Posterior vena cava (tissue), 2 donors: Measurements from ENCODE around the gene ABR. TPM values are rescaled to one million over a fixed set of nuclear protein-coding genes. Genes with fewer than 3 reads are reported as not detected.
A peak's percentile ranks its signal among the peaks of the same experiment; 100 is the strongest.

Experiments
- DNase-seq: peaks from one replicate; pipeline ENCODE4 v3.0.0-alpha.2; 2020; ENCODE audit warnings: low spot score
- intact Hi-C, 2 donors: fragments of 100-400 bp; cut with DNase I; formaldehyde crosslinking; loops; one replicate each; pipeline versions ENCODE4 v1.14.1 to v1.14.2; 2022 to 2023
- total RNA-seq, 2 donors: library from RNA; stranded (reverse); fragmentation: NEBNext Ultra II Directional; extraction: Animal tissue kit (Norgen Biotek cat#: 25700); gene quantifications; one replicate each; pipeline ENCODE4 v1.2.1, GENCODE V29; 2021
- donor health status: DM: yes; HTN: yes; CAD: no.
- donor health status: DM: yes; HTN: yes; CAD: no.

The ABR gene
- total RNA-seq, 2 donors from 2014 or later: 99.1 to 146 TPM

DNA sequence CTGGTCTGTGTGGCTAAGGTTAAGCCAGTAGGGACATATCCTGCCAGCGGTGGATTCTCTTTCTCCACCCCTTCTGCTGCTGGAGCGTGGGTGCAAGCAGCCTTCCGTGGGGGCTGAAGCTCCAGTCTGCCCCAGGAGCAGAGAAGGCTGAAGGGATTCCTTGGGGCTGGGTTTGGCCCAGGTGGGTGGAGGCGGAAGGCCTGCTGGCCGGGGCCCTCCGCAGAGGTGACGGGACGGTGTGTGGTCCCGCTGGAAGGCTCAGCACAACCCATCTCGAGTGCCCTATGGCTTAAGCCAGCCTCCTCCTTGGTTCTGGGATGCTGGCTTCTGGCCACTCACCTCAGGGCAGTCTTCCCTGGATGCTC, 169.7 kb downstream of the ABR start:
- no peak for DNase-seq
- intact Hi-C loops: no loop called here

DNA sequence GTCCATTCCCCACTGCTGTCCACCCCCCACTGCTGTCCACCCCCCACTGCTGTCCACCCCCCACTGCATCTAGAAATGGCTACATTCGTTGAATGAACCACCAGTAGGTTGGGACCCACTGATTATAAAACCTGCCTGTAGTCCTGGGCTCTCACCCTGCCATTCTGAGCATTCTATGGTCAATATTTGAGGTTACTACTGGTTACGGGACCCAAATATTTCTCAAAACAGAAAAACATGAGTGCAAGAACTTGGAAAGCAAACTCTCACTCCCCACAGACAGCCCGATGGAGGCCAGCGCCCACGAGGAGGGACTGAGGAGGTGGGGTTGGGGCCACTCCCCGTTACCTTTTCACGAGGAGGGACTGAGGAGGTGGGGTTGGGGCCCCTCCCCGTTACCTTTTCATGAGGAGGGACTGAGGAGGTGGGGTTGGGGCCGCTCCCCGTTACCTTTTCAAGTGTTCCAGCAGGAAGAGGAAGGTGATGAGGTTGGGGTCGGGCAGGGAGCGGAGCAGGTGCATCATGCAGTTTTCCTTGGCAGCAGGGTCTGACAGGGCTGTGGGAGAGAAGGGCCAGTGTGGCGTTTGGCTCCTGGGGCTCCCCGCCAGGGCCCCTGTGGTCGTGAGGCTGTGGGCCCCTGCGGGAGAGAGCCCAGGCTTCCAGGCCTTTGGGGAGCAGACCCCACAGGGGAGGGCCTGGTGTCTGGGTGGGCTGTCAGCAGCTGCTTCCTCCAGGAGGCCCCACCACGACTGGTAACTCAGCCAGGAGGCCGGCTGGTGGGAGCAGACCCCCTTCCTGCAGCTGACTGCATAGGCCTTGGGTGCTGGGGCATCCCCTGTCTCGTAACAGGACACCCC, 170.3 kb downstream of the ABR start:
- intact Hi-C loops: no loop called here
- no peak for DNase-seq

DNA sequence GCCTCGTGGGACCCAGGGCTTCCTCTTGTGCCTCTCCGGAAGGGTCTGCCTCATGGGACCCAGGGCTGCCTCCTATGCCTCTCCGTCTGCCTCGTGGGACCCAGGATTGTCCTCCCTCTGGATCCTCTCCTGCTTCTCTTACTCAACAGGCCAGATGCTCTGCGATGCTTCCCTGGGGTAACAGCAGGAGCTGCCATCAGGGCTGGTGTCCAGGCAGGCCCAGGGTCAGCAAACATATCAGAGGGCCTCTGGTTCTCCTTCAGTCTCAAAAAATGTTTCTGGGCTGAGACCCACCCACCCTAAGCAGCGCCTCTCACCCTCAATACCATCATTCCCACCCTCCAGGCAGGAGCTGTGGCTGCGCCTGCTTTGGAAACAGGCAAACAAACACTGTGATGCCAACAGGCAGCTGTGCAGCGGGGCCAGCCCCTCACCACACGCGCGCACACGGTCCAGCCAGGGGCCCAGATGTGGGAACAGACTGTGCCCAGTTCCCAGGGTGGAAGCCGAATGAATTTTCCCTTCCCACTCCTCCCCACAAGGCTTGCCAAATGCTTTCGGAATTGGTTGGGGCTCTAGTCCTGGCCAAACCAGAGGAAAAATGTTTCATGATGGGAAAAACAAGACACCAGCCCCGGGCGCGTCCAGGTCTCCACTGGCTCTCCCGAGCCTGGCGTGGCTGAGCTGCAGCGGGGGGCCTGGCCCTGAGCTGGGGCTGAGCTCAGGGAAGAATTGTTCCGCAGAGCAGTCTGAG, 171.6 kb downstream of the ABR start:
- intact Hi-C loops: no loop called here

DNA sequence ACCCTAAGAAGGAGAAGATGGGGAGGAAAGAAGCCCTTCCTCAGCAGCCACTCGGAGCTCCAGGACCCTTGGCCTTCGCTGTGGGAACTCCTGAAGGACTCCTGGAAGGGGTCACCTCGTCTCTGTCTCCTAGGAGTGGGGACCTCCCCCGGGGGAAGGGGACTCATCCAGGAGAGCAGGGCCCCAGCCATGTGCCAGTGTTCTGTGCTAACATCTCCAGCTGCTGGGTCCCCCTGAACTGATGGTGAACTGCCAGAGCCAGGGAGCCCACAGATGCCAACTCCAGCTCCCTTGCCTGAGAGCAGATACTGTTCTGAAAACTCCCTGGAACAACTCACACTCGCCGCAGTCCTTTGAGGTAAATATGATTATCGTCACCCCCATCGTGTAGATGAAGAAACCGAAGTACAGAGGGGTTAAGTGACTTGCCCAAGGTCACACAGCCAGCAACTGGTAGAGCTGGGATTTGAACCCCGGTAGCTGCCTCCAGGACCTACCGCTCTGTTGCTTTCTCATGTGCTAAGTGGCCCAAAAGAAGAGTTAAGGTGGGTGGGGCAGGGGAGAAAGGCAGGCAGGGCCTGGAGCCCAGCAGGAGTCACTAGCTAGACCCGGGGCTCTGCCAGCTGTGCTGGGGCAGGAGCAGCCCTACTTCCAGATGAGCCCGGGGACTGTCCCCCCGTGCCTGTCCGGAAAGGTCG, 172.3 kb downstream of the ABR start:
- intact Hi-C loops: no loop called here

More for the DNA sequence above, 171.6 kb downstream of the ABR start:
- no peak for DNase-seq

DNA sequence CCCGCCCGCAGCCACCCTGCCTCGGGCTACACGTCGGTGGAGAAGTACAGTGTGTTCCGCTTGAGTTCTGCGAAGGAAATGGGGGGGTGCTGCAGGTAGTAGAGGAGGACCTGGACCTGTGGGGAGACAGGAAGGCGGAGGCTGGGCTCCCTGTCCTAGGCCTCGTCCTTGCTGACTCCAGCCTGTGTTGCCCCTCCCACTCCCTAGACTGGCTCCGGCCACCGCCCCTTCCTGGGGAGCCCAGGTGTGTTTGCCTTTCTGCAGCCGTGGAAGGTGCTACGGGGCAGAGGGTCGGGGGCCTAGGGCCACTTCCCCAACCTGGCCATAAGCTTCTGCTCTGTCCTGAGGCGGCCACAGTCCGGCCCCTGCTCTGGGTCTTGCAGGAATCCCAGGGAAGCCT, 173.7 kb downstream of the ABR start:
- intact Hi-C loops: no loop called here
- DNase-seq: no peak

More for the DNA sequence above, 172.3 kb downstream of the ABR start:
- DNase-seq: no peak

DNA sequence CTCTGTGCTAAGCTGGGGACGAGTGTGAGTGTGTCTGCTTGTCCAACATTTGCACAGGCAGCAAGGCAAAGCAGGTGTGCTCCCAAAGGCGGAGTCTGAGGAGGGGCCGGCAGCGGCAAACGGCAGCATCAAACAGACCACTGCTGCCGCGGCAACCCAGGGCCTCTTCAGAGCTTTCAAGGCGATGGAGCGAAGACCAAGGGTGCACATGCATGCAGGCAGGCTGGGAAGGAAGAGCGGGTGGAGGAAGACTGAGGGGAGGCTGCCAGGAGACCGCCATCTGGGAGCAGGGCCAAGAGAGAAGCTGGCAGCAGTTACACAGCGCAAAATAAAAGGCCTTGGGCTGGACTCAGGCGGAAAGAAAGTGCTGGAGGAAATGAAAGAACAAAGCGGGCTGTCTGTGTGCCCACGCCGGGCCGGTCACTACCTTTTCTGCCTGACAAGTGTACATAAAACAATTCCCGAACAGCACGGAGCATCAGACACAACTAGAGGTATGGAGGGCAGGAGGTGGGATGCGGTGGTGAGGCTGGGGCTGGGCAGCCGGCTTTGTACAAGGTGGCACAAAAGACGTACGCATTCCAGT, 174.3 kb downstream of the ABR start:
- DNase-seq: no peak
- intact Hi-C loops: loop anchor here in 1 of 2 donors (2.0 kb wide), 1 partner anchor 51 kb away; no protein-coding TSS in a partner anchor

DNA sequence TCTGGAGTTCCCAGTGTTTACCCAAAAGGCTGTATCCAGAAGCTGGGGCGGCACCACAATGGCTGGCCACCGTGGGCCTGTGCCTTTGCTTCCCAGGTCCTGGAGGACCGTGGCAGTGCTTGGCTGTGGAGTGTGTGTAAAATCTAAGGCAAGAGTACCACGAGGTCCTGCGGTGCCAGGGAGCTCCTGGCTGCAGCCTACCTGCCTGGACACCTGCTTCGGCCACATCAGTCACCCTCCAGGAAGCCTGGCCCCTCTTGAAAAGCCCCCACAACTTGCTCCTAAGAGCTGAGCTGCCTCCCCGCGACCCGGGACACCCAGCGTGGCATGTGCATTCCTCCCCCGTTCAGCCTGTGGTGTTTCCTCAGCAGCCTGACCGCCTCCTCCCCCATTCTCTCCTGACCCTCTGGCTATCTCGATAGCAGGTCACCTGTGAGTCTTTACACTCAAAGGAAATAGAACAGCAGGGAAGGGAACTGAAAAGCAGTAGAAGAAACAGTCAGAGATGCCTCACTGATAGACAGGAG, 174.9 kb downstream of the ABR start:
- intact Hi-C loops: loop anchor here (2.0 to 5.0 kb wide), 2 partner anchors 42 to 52 kb away; no protein-coding TSS in a partner anchor
- no peak for DNase-seq

DNA sequence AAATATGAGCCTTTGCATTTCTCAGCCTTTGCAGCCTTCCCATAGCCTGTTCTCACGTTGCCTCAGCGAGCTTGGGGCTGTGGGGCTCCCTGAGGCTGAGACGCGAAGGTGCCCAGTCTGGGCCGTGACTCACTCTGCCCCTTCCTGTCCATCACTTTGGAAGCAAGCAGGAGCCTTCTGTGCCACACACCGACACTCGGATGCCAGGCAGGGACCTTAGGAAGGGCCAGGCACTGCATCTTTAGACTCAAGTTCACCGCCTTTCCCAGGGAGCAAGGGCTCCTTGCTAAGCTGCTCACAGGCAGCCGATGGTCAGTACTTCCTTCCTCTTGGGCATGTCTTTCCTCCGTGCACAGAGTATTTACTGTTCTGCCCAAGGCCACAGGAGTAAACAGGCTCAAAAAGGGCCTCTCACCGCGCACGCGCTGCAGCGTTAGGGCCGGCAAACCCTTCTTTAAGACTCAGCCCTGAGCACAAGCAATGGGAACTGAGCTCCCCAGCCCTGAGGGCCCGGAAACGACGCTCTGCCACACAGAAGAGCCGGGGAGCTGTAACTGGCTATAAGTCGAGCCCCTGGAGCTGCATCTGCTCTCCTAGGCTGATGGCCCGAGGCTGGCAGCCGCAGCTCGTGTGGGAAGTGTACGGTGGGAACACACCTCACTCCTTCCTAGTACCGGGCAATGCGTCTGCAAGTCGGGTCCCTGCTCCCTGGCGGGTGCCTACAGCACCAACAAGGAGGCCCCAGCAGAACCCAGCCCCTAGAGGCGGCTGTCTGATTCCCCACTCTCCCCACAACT, 175.6 kb downstream of the ABR start:
- DNase-seq: no peak
- intact Hi-C loops: loop anchor here (2.0 to 5.0 kb wide), 2 partner anchors 43 to 53 kb away; no protein-coding TSS in a partner anchor

DNA sequence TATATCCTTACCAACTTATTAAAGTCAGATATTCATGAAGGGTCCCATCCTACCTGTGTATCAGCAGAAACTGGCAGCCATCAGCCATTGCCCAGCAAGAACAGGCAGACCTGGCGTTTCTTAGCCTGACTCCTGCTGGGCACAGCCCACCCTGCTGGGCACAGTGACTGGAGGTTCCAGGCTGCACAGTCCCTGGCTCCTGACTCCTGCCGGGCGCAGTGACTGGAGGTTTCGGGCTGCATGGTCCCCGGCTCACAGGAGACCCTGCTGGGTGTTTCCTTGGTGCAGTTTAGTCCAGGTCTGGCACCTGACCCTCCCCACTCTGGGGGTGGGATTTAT, 176.2 kb downstream of the ABR start:
- intact Hi-C loops: loop anchor here in 1 of 2 donors (5.0 kb wide), 1 partner anchor 44 kb away; no protein-coding TSS in a partner anchor
- DNase-seq: no peak

DNA sequence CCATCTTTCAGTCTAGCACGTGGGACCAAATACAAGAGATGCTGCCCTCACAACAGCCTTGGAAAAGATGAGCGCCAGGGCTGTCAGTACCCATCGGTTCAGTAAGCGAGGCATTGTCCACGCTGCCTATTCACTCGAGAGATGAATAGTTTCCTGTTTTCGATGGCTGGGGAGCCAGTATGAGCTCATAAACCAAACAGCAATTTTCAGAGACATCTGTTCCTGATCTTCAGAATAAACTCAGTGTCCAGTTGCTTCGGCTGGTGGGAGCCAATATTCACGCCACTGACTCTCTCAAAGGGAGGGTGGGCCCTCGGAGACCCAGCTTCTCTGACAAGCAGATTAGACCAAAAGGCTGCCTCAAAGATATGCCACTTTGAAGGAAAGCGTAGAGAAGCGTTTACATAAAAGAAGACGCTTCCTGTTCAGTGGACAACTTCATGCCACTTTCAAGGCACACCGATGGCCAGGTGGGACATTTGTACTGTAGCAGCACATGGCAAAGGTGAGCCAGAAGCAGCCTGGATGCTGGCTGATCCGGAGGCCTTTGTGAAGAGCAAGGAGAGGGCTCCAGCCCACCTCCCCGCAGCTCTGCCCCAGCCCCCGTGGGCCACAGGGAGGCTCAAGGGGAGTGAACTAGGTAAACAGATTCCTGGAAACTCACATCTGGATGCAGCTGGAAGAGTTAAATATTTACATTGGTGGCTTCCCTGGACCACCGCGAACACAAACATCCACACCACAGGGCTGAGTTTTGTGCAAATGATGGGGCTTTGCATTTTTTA, 176.8 kb downstream of the ABR start:
- intact Hi-C loops: loop anchor here in 1 of 2 donors (5.0 kb wide), 1 partner anchor 44 kb away; no protein-coding TSS in a partner anchor
- DNase-seq: no peak

DNA sequence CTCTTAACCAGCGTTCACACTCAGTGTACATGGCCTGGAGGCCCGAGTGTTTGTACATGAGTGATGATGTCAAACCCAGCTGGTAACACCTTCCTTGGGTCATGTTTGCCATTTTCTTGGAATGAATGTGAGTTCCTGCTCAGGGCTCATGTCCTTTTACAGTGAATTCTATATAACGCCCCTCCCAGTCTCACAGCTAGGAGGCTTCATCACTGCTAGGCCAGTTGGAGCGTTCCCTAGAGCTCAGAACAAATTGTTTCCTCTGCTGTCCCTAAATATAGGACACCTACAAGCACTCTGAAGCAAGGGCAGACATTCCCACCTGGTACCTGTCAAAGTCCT, 177.4 kb downstream of the ABR start:
- intact Hi-C loops: loop anchor here in 1 of 2 donors (5.0 kb wide), 1 partner anchor 45 kb away; no protein-coding TSS in a partner anchor
- DNase-seq: no peak

DNA sequence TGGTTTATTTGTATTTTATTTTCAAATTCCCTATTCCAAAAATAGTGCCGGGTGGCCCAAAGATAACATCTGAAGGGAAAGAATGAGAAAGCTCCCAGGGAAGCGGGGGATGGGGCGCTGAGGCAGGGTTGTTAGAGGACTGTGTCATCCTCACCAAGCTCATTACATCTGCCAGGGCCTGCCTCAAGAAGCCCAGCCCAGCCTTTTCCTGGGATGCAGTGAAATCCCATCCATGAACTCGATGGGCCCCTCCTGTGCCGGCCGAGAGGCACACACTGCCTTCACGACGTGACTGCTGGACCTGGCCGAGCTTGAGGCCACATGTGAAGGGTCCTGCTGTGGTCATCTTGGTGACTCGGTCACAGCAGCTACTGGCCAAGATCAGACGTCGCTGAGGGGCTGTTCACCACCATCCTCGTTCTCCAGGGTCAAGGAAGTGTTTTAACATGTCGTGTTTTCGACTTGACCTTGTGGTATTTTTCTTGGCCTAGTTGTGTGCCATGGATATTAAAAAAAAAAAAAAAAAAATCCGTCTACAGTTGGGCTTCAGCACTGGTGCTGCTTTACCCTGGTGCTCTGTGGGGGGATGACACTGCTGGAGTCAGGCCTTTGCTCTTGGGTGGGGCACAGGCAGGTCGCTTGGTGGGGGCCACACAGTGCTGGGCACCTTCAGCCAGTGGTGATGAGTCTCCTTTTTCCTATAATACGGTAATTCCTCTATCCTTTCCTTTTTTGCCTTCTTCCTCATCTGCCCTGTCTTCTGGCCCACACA, 178.0 kb downstream of the ABR start:
- no peak for DNase-seq
- intact Hi-C loops: loop anchor here in 1 of 2 donors (5.0 kb wide), 1 partner anchor 45 kb away; no protein-coding TSS in a partner anchor

DNA sequence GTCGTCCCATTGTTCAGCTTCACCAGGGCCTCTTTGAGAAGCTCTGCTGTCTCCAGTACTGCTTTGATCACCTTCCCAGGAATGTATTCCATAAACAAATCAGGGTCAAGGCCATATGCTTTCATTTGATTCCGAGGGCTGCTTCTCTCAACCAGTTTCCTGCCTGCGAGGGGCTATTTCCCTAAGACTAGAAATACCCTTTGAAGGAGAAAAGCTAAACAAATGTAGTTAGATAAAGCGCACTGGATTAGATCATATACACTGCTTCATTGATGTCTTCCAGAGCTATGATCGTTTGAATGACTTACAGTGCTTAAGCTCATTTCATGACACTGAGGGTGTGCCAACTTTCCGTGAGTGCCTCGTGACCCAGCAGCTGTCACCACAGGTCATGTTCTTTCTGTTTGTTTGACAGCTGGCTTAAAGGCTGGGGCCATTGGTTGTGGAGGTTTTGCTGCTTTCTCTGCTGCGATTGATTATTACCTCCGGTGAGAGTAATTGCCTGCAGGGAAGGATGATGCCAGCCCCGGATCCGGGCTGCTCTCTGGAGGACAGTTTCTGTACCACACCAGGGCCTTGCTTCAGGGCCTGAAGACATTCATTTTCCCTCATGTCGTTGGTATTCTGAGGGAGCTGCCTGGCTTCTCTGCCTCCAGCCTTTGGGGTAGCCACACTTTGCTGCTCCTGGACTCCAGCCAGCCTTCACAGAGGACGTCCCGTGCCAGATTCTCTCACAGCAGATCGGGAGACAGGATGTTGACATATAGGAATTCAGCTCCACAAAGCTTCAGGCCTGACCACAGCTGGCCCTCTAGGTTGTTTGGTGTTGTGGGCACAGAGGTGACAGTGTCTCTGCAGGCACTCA, 179.0 kb downstream of the ABR start:
- DNase-seq: no peak
- intact Hi-C loops: loop anchor here in 1 of 2 donors (5.0 kb wide), 1 partner anchor 46 kb away; no protein-coding TSS in a partner anchor

DNA sequence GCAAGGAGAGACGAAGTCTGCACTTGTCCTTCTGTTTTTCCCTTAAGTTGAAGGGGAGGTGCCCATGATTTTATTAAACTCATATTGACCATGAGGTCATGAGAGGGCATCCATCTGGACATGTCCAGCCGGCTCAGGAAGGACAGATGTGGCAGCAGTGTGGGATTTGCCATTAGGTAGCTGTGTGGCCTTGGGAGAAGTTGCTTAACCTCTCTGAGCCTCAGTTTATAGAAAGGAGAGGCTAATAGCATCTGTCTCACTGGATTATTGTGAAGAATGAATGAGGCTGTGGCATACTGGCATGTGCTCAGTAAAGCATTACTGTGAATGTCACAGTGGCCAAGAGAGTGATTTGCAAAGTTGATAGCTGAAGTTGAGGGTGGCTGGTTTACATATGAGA, 181.7 kb downstream of the ABR start:
- DNase-seq: no peak
- intact Hi-C loops: no loop called here

DNA sequence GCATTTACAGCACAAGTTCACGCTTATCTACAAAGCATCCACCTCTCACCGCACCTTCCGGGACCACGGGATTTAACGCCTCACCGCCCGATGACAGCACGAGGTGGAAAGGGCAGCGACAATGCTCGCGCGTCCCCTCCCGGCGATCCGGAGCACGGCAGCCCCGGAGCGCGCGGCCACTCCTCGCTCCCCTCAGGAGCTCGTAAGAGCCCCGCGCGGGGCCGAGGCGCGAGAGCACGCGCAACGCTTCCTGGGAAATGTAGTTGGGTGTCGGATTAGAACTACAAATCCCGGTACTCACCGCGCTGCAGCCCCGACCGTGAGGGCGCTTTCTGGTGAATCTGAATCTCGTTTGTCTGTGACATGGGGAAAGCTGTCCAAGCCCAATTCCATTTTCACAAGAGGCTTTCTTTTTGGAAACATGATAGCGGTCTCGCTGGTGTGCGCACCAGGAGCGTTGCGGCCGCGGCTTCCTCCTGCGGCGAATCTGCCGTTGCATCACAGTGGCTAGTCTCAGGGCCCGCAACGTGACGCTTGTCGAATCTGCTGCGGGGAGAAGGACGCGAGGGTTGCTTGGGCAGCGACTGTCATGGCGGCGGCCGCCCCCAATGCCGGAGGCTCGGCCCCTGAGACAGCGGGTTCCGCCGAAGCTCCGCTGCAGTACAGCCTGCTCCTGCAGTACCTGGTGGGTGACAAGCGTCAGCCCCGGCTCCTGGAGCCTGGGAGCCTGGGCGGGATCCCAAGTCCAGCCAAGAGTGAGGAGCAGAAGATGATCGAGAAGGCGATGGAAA, 183.0 kb downstream of the ABR start, which contains the start of gene TIMM22:
Gene TIMM22, plus strand, starts transcription at position 576 of the 791 bp plus-strand sequence. Its CDS starts 14 bp downstream, at position 590.
- intact Hi-C loops: no loop called here

More for the DNA sequence above, 183.0 kb downstream of the ABR start, which contains the start of gene TIMM22:
- DNase-seq: peak; percentile 98
